ENCODE measurements around the gene CRTC1.

The CRTC1 gene

GRCh38 chr19:18683109-18683957 is at the start of gene CRTC1:
Gene CRTC1 (plus strand): TSS chr19:18683680. CDS start chr19:18683703, 23 bp downstream.
- H3K27ac ChIP-seq, result peak within 1 kb of the TSS; percentile 79
- TF ChIP-seq CTCF (conservative IDR thresholded peaks at IDR 0.05), result no peak; the same call in 1 of the 2 replicates

- H3K27ac ChIP-seq, result 0 out of 2 replicates have a peak overlapping the region, but pooled peaks have one; percentile 13
- TF ChIP-seq CTCF (conservative IDR thresholded peaks at IDR 0.05), result no peak
Observed at GRCh38 chr19:18634612-18635297, 48.7 kb upstream of the CRTC1 start.

- no peak for TF ChIP-seq CTCF (conservative IDR thresholded peaks at IDR 0.05)
- 0 out of 2 replicates have a peak overlapping the region, but pooled peaks have one; percentile 13 for H3K27ac ChIP-seq
Observed at GRCh38 chr19:18635831-18636182, 47.7 kb upstream of the CRTC1 start.

- H3K27ac ChIP-seq, result peak overlapping the region; percentile 90
- no peak for TF ChIP-seq CTCF (conservative IDR thresholded peaks at IDR 0.05)
Observed at GRCh38 chr19:18636183-18636968, 47.1 kb upstream of the CRTC1 start.

GRCh38 chr19:18636969-18637629 is 46.4 kb upstream of the CRTC1 start, which contains the start of gene KLHL26:
Gene KLHL26 (plus strand): TSS chr19:18637028. CDS start chr19:18637055, 27 bp downstream.
- H3K27ac ChIP-seq, result peak within 1 kb of the TSS; percentile 90
- TF ChIP-seq CTCF (conservative IDR thresholded peaks at IDR 0.05), result no peak

- TF ChIP-seq CTCF (conservative IDR thresholded peaks at IDR 0.05), result no peak
- H3K27ac ChIP-seq, result peak overlapping the region; percentile 90
Observed at GRCh38 chr19:18637673-18638630, 45.5 kb upstream of the CRTC1 start.
